H9 (cell line): ENCODE results near the gene INPP5A. TPM values are rescaled to one million over a fixed set of nuclear protein-coding genes. Genes with fewer than 3 reads are reported as not detected.

Source experiments
- DNase-seq: peaks from one replicate; pipeline ENCODE4 v3.0.0-alpha.2; 2017
- H2AFZ ChIP-seq: one replicate; pipeline ENCODE4 v1.6.1; 2013; ENCODE audit warnings: mild to moderate bottlenecking, low read length, control low read depth, moderate library complexity
- H2AK5ac ChIP-seq: 2 replicates; pipeline ENCODE4 v1.6.1; 2013; ENCODE audit warnings: low read length, control low read depth, mixed read lengths; ENCODE audit not compliant: insufficient read length
- H2BK120ac ChIP-seq: one replicate; pipeline ENCODE4 v1.6.1; 2013; ENCODE audit warnings: low read depth, mild to moderate bottlenecking, low read length, control low read depth, inconsistent platforms; ENCODE audit not compliant: poor library complexity, severe bottlenecking
- H2BK12ac ChIP-seq: 2 replicates; pipeline ENCODE4 v1.6.1; 2013; ENCODE audit warnings: low read length, control low read depth, mixed read lengths, low read depth; ENCODE audit not compliant: insufficient read length
- H2BK15ac ChIP-seq: 2 replicates; pipeline ENCODE4 v1.6.1; 2013; ENCODE audit warnings: low read depth, low read length, control low read depth
- H2BK20ac ChIP-seq: one replicate; pipeline ENCODE4 v1.6.1; 2013; ENCODE audit warnings: low read depth, mild to moderate bottlenecking, low read length, control low read depth, inconsistent platforms; ENCODE audit not compliant: poor library complexity, severe bottlenecking
- H2BK5ac ChIP-seq: 2 replicates; pipeline ENCODE4 v1.6.1; 2013; ENCODE audit warnings: low read length, control low read depth, mixed read lengths; ENCODE audit not compliant: insufficient read length
- H3K14ac ChIP-seq: 2 replicates; pipeline ENCODE4 v1.6.1; 2013; ENCODE audit warnings: low read length, control low read depth; ENCODE audit not compliant: insufficient read depth
- H3K18ac ChIP-seq: 2 replicates; pipeline ENCODE4 v1.6.1; 2013; ENCODE audit warnings: low read depth, mild to moderate bottlenecking, mixed read lengths, low read length, control low read depth; ENCODE audit not compliant: insufficient read length
- H3K23ac ChIP-seq: 2 replicates; pipeline ENCODE4 v1.6.1; 2013; ENCODE audit warnings: low read length, control low read depth, mixed read lengths, low read depth; ENCODE audit not compliant: insufficient read length
- H3K23me2 ChIP-seq: 2 replicates; pipeline ENCODE4 v1.6.1; 2013; ENCODE audit warnings: low read depth, mild to moderate bottlenecking, mixed read lengths, low read length, control low read depth; ENCODE audit not compliant: insufficient read length, poor library complexity, severe bottlenecking
- H3K27ac ChIP-seq: 2 replicates; pipeline ENCODE4 v1.5.1; 2013; ENCODE audit warnings: low read length, control low read depth, mixed read lengths, low read depth; ENCODE audit not compliant: insufficient read length
- H3K27me3 ChIP-seq: 2 replicates; pipeline ENCODE4 v1.6.1; 2013; ENCODE audit warnings: low read length, control low read depth, inconsistent platforms; ENCODE audit not compliant: insufficient read depth
- H3K4ac ChIP-seq: 2 replicates; pipeline ENCODE4 v1.6.1; 2013; ENCODE audit warnings: low read depth, mild to moderate bottlenecking, control low read depth, inconsistent platforms, low read length, moderate library complexity
- H3K4me1 ChIP-seq: 2 replicates; pipeline ENCODE4 v1.6.1; 2013; ENCODE audit warnings: low read length, control low read depth, inconsistent platforms; ENCODE audit not compliant: insufficient read depth
- H3K4me2 ChIP-seq: 2 replicates; pipeline ENCODE4 v1.6.1; 2013; ENCODE audit warnings: low read length, control low read depth, mixed read lengths; ENCODE audit not compliant: insufficient read length, insufficient read depth
- H3K56ac ChIP-seq: 2 replicates; pipeline ENCODE4 v1.6.1; 2013; ENCODE audit warnings: low read depth, mild to moderate bottlenecking, mixed read lengths, low read length, control low read depth; ENCODE audit not compliant: insufficient read length
- H3K79me1 ChIP-seq: 2 replicates; pipeline ENCODE4 v1.6.1; 2013; ENCODE audit warnings: low read depth, mild to moderate bottlenecking, moderate library complexity, low read length, control low read depth, inconsistent platforms; ENCODE audit not compliant: insufficient read depth, poor library complexity, severe bottlenecking
- H3K79me2 ChIP-seq: 2 replicates; pipeline ENCODE4 v1.6.1; 2013; ENCODE audit warnings: low read length, control low read depth, inconsistent platforms; ENCODE audit not compliant: insufficient read depth
- H3K9ac ChIP-seq: 2 replicates; pipeline ENCODE4 v1.6.1; 2013; ENCODE audit warnings: low read length, control low read depth, mixed read lengths; ENCODE audit not compliant: insufficient read length; ENCODE audit errors: extremely low read depth
- H3K9me3 ChIP-seq: one replicate; pipeline ENCODE4 v1.6.1; 2013; ENCODE audit warnings: low read depth, low read length, inconsistent platforms; ENCODE audit not compliant: control insufficient read depth
- H3T11ph ChIP-seq: one replicate; pipeline ENCODE4 v1.6.1; 2013; ENCODE audit warnings: mild to moderate bottlenecking, low read length, control low read depth, inconsistent platforms
- H4K20me1 ChIP-seq: one replicate; pipeline ENCODE4 v1.6.1; 2013; ENCODE audit not compliant: control insufficient read depth, insufficient read length, insufficient read depth
- H4K5ac ChIP-seq: 2 replicates; pipeline ENCODE4 v1.6.1; 2013; ENCODE audit warnings: low read depth, mild to moderate bottlenecking, mixed read lengths, low read length, control low read depth; ENCODE audit not compliant: insufficient read length
- H4K8ac ChIP-seq: replicated peaks from 2 replicates; pipeline ENCODE4 v1.6.1; 2013; ENCODE audit warnings: low read length, control low read depth, mixed read lengths, low read depth; ENCODE audit not compliant: insufficient read length
- H4K91ac ChIP-seq: 2 replicates; pipeline ENCODE4 v1.6.1; 2013; ENCODE audit warnings: low read depth, mild to moderate bottlenecking, moderate library complexity, mixed read lengths, low read length, control low read depth; ENCODE audit not compliant: insufficient read length
- H3K27ac Mint-ChIP-seq, 3 experiments: 2 replicates in 2 of 3; 3 replicates in 1 of 3; pipeline ENCODE4 v1.8.0; 2020 to 2021; ENCODE audit warnings: mixed read lengths in 3 of 3, mild to moderate bottlenecking in 1 of 3, moderate library complexity in 1 of 3
- H3K27me3 Mint-ChIP-seq: 2 replicates; pipeline ENCODE4 v1.8.0; 2021; ENCODE audit warnings: low read depth, mild to moderate bottlenecking, moderate library complexity, mixed read lengths
- H3K36me3 Mint-ChIP-seq, 3 experiments: 2 replicates in 2 of 3; 3 replicates in 1 of 3; pipeline ENCODE4 v1.8.0; 2020 to 2021; ENCODE audit warnings: low read depth in 3 of 3, mixed read lengths in 3 of 3; ENCODE audit not compliant: insufficient read depth in 1 of 3
- H3K4me1 Mint-ChIP-seq, 2 experiments: 2 replicates each; pipeline ENCODE4 v1.8.0; 2020; ENCODE audit warnings: mixed read lengths in 2 of 2
- H3K4me3 Mint-ChIP-seq, 2 experiments: 2 replicates in 1 of 2; 3 replicates in 1 of 2; pipeline ENCODE4 v1.8.0; 2020 to 2021; ENCODE audit warnings: mild to moderate bottlenecking in 2 of 2, mixed read lengths in 2 of 2, moderate library complexity in 1 of 2
- H3K9me3 Mint-ChIP-seq, 2 experiments: 2 replicates in 1 of 2; 3 replicates in 1 of 2; pipeline ENCODE4 v1.8.0; 2020; ENCODE audit warnings: mild to moderate bottlenecking in 2 of 2, mixed read lengths in 2 of 2, moderate library complexity in 1 of 2
- WGBS: extraction: QIAGEN DNeasy Blood & Tissue Kit; methylation state at CpG from one replicate; pipeline ENCODE4 v1.1.7; 2013; ENCODE audit warnings: missing lambda C conversion rate, low lambda C conversion rate, mixed read lengths; ENCODE audit not compliant: insufficient read length; ENCODE audit errors: extremely low coverage; 5-methylcytosine and 5-hydroxymethylcytosine counted together
- total RNA-seq: library from RNA; stranded (reverse); gene quantifications from 2 replicates; pipeline ENCODE4 v1.2.1, GENCODE V29; 2021
- TF ChIP-seq, protein P1 (sequence below): fragments of 200-600 bp; sonication (generic); conservative IDR thresholded peaks from 3 replicates; pipeline ENCODE4 v1.8.0; 2021; ENCODE audit warnings: antibody characterized with exemption, mild to moderate bottlenecking

Gene INPP5A
- total RNA-seq, 1 experiment from 2014 or later: 17.7 TPM

DNA sequence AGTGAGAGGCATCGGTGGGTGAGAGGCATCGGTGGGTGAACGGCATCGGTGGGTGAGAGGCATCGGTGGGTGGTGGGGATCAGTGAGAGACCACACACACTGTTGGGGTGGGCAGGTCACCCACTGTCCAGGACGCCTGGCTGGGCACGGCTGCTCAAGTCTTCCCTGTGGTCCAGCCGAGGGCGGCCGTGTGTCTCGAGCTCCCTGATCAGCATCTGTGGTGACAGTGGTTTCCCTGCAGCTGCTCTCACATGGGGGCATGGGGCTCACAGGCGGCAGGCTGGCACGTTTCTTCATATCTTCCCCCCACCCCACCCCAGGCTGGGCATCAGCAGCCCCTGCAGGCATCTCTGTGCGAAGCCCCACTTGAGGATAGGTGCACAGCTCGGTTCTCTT is 170.2 kb downstream of the INPP5A start:
- Histone ChIP-seq H3K4me2 (no peak overlapping the region), H3K79me2 (no peaks in the 10 kb centered on the region), H2BK20ac (no peak overlapping the region), H3K27me3 (no peaks in the 10 kb centered on the region), H2BK120ac (no peak overlapping the region), H3K18ac (no peak overlapping the region), H4K8ac (no peak overlapping the region), H2AK5ac (no peak overlapping the region), H3K4me1 (no peaks in the 10 kb centered on the region), H4K20me1 (no peaks in the 10 kb centered on the region), H3K23ac (no peak overlapping the region), H4K91ac (no peak overlapping the region), H3K23me2 (no peaks in the 10 kb centered on the region), H2AFZ (no peak overlapping the region), H3K56ac (no peak overlapping the region), H2BK5ac (no peak overlapping the region), H2BK15ac (no peak overlapping the region), H3K79me1 (no peaks in the 10 kb centered on the region), H3K14ac (no peak overlapping the region), H3K9ac (no peak overlapping the region), H4K5ac (no peak overlapping the region), H3K4ac (no peak overlapping the region), H3K9me3 (no peaks in the 10 kb centered on the region), H3K27ac (no peak overlapping the region), H2BK12ac (no peak overlapping the region), H3T11ph (no peak overlapping the region)
- Mint-ChIP-seq H3K9me3 (peaks cover 22 to 30% of the 10 kb centered on the region in 2 experiments), H3K4me1 (peaks cover 3% of the 10 kb centered on the region in 2 experiments; a peak in 3 of 4 replicates), H3K27ac (no peak overlapping the region), H3K36me3 (peaks cover 22 to 40% (median 22%) of the 10 kb centered on the region in 3 experiments), H3K27me3 (no peaks in the 10 kb centered on the region; the same call in 1 of the 2 replicates), H3K4me3 (no peak overlapping the region)
- peak; percentile 16 for DNase-seq
- no CpG with 5 or more reads among the region's 15 CpGs for WGBS
- TF ChIP-seq, protein P1, sequence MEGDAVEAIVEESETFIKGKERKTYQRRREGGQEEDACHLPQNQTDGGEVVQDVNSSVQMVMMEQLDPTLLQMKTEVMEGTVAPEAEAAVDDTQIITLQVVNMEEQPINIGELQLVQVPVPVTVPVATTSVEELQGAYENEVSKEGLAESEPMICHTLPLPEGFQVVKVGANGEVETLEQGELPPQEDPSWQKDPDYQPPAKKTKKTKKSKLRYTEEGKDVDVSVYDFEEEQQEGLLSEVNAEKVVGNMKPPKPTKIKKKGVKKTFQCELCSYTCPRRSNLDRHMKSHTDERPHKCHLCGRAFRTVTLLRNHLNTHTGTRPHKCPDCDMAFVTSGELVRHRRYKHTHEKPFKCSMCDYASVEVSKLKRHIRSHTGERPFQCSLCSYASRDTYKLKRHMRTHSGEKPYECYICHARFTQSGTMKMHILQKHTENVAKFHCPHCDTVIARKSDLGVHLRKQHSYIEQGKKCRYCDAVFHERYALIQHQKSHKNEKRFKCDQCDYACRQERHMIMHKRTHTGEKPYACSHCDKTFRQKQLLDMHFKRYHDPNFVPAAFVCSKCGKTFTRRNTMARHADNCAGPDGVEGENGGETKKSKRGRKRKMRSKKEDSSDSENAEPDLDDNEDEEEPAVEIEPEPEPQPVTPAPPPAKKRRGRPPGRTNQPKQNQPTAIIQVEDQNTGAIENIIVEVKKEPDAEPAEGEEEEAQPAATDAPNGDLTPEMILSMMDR: no peak
